ENCODE results near the gene ELMO3. TPM values are rescaled to one million over a fixed set of nuclear protein-coding genes. Genes with fewer than 3 reads are reported as not detected.

ELMO3 gene
- total and polyA plus RNA-seq, 2 of the 13 experiments (the other 11 are each of a cell fraction or from before 2014, with no cell fraction given), result 2.6 to 4.0 TPM

DNA sequence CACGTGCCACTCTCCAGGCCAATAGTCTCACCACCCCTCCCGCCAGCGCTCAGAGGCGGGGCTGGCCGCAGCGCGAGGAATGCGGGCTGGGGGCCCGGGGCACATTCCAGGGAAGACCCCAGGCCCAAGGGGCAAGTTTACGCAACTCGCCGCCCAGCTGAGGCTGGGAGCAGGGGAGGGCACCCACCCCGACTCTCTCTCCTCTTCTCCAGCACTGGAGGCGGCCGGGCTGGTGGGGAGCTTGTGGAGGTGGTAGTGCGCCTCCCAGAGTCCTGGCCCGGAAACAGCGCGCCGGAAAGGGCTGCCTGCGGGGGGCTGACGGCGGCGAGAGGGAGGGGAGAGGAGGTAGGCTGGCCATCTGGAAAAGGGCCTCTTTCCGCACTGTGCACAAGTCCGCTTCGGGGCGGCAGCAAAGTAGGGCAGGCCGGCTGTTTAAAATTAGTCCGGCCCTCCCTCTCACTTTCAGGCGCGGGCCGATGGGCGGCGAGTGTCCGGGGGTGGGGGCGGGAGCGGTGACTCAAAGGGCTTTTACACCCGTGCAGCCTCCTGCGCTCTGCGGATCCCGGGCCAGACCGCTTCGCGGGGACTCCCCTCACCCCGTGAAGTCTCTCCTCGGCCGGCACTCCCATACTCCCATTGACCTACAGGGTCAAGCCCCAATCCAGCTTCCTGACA, 47.3 kb downstream of the ELMO3 start (continued):
- TF ChIP-seq WIZ (CRISPR knock-in tag; IDR thresholded peaks at IDR 0.05), result no peak; the same call in 1 of the 2 replicates
- TF ChIP-seq SRSF9 (IDR thresholded peaks at IDR 0.05; ENCODE audit: borderline replicate concordance, insufficient read depth, low read depth, low read length, poor library complexity, severe bottlenecking), result no peak
- peak; percentile 92 for TF ChIP-seq ZNF740 (CRISPR knock-in tag; IDR thresholded peaks at IDR 0.05)
- no peak for TF ChIP-seq ZNF652 (CRISPR knock-in tag; IDR thresholded peaks at IDR 0.05; ENCODE audit: borderline replicate concordance, low read depth)
- 0 out of 2 replicates have a peak, but pooled peaks have one; percentile 43 for TF ChIP-seq NFATC3 (CRISPR knock-in tag; IDR thresholded peaks at IDR 0.05)
- TF ChIP-seq TGIF2 (CRISPR knock-in tag; IDR thresholded peaks at IDR 0.05), result peak; percentile 76; the same call in 1 of the 2 replicates
- peak; percentile 88 for TF ChIP-seq ZNF501 (CRISPR knock-in tag; IDR thresholded peaks at IDR 0.05)
- TF ChIP-seq TCF7 (IDR thresholded peaks at IDR 0.05; ENCODE audit: low read depth), result no peak
- peak; percentile 88; the same call in 1 of the 2 replicates for TF ChIP-seq NR2F2 (IDR thresholded peaks at IDR 0.05; ENCODE audit: borderline replicate concordance, low read depth)
- TF ChIP-seq BRCA1 (CRISPR knock-in tag; IDR thresholded peaks at IDR 0.05), result 0 out of 2 replicates have a peak, but pooled peaks have one; percentile 60
- TF ChIP-seq ZNF446 (CRISPR knock-in tag; IDR thresholded peaks at IDR 0.05), result peak; percentile 58; the same call in 1 of the 2 replicates
- TF ChIP-seq PLSCR1 (CRISPR knock-in tag; IDR thresholded peaks at IDR 0.05; ENCODE audit: borderline replicate concordance), result no peak
- TF ChIP-seq ZNF264 (CRISPR knock-in tag; IDR thresholded peaks at IDR 0.05), result peak; percentile 92
- TF ChIP-seq NR2C2 (CRISPR knock-in tag; IDR thresholded peaks at IDR 0.05; ENCODE audit: borderline replicate concordance), result peak; percentile 62; the same call in 1 of the 2 replicates
- TF ChIP-seq ZNF674 (CRISPR knock-in tag; IDR thresholded peaks at IDR 0.05; ENCODE audit: low read depth), result 0 out of 2 replicates have a peak, but pooled peaks have one; percentile 82
- no peak for TF ChIP-seq HHEX (CRISPR knock-in tag; IDR thresholded peaks at IDR 0.05)
- no peak for TF ChIP-seq CERS6 (CRISPR knock-in tag; IDR thresholded peaks at IDR 0.05)
- TF ChIP-seq TCF12 (IDR thresholded peaks at IDR 0.05), result no peak
- TF ChIP-seq TCF12 (CRISPR knock-in tag; IDR thresholded peaks at IDR 0.05), result peak; percentile 50
- TF ChIP-seq ADNP (CRISPR knock-in tag; IDR thresholded peaks at IDR 0.05), result 0 out of 2 replicates have a peak, but pooled peaks have one; percentile 30
- TF ChIP-seq ZBTB7B (CRISPR knock-in tag; IDR thresholded peaks at IDR 0.05), result peak; percentile 100
- peak; percentile 86 for TF ChIP-seq BCL6 (CRISPR knock-in tag; IDR thresholded peaks at IDR 0.05)
- peak; percentile 88 for TF ChIP-seq ZFX (CRISPR knock-in tag; IDR thresholded peaks at IDR 0.05; ENCODE audit: low read depth)
- TF ChIP-seq EEA1 (CRISPR knock-in tag; IDR thresholded peaks at IDR 0.05; ENCODE audit: borderline replicate concordance), result no peak; the same call in 1 of the 2 replicates
- TF ChIP-seq ZZZ3 (CRISPR knock-in tag; IDR thresholded peaks at IDR 0.05; ENCODE audit: borderline replicate concordance), result no peak
- 0 out of 2 replicates have a peak, but pooled peaks have one; percentile 69 for TF ChIP-seq ZBTB46 (CRISPR knock-in tag; IDR thresholded peaks at IDR 0.05; ENCODE audit: borderline replicate concordance)
- TF ChIP-seq ARNTL (CRISPR knock-in tag; IDR thresholded peaks at IDR 0.05), result peak; percentile 95
- TF ChIP-seq ZNF775 (CRISPR knock-in tag; IDR thresholded peaks at IDR 0.05; ENCODE audit: borderline replicate concordance), result no peak

Data from HepG2 (cell line).